Amygdala (tissue), 56 donors: ENCODE measurements around the gene BCL2L1.
"Not testable (repeated sequence)": the region's sequence is repeated elsewhere in the genome, so short reads cannot be mapped to it uniquely, and the experiment has no call there.

Experiments
- DNase-seq, 56 donors: peaks; one replicate each; lab custom pipeline; 2025; lab: John Stamatoyannopoulos, UW

BCL2L1 gene

GRCh38 chr20:31663838-31664695, 58.6 kb downstream of the BCL2L1 start:
- DNase-seq, result peak in 29 of 56 donors; percentile 14 to 64 (median 31)

GRCh38 chr20:31663524-31663837, 59.2 kb downstream of the BCL2L1 start:
- DNase-seq, result no peak

- DNase-seq, result no peak
Observed at GRCh38 chr20:31662372-31662854, 60.3 kb downstream of the BCL2L1 start.

GRCh38 chr20:31661625-31662371, 60.9 kb downstream of the BCL2L1 start:
- peak; percentile 31 to 91 (median 72) for DNase-seq

- no peak for DNase-seq
Observed at GRCh38 chr20:31654534-31654933, 68.1 kb downstream of the BCL2L1 start.

GRCh38 chr20:31653561-31653960, 69.1 kb downstream of the BCL2L1 start:
- no peak for DNase-seq

- peak in 2 of 56 donors; percentile 5 to 7 for DNase-seq
Observed at GRCh38 chr20:31652917-31653396, 69.7 kb downstream of the BCL2L1 start.

GRCh38 chr20:31648104-31648503, 74.6 kb downstream of the BCL2L1 start:
- DNase-seq, result not testable (repeated sequence)

- no peak for DNase-seq
Observed at GRCh38 chr20:31644701-31645100, 78.0 kb downstream of the BCL2L1 start.

GRCh38 chr20:31643522-31643921, 79.1 kb downstream of the BCL2L1 start:
- DNase-seq, result no peak

GRCh38 chr20:31642837-31643236, 79.8 kb downstream of the BCL2L1 start:
- no peak for DNase-seq

- DNase-seq, result no peak
Observed at GRCh38 chr20:31641391-31641790, 81.3 kb downstream of the BCL2L1 start.

- no peak for DNase-seq
Observed at GRCh38 chr20:31640259-31640658, 82.4 kb downstream of the BCL2L1 start.

GRCh38 chr20:31638816-31639215, 83.9 kb downstream of the BCL2L1 start:
- no peak for DNase-seq

- DNase-seq, result no peak
Observed at GRCh38 chr20:31638317-31638716, 84.4 kb downstream of the BCL2L1 start.

GRCh38 chr20:31637660-31638059, 85.0 kb downstream of the BCL2L1 start, which contains the start of gene COX4I2:
Gene COX4I2 (plus strand): TSS chr20:31637912. CDS start chr20:31639018, 1,106 bp downstream.
- DNase-seq, result no peak

GRCh38 chr20:31633339-31633914, 89.2 kb downstream of the BCL2L1 start:
- DNase-seq, result no peak

- DNase-seq, result no peak
Observed at GRCh38 chr20:31632548-31633338, 89.9 kb downstream of the BCL2L1 start.

GRCh38 chr20:31630187-31630790, 92.4 kb downstream of the BCL2L1 start:
- no peak for DNase-seq

- DNase-seq, result not testable (repeated sequence)
Observed at GRCh38 chr20:31628057-31628456, 94.6 kb downstream of the BCL2L1 start.
